Posterior cingulate gyrus (tissue), 11 donors: ENCODE results near the gene ZNF865.
A peak's percentile ranks its signal among the peaks of the same experiment; 100 is the strongest.

Experiments
- DNase-seq, 10 donors: peaks; one replicate each; pipeline versions ENCODE4 v3.0.0 to v3.0.0-alpha.2; 2020 to 2021; ENCODE audit warnings: mixed read lengths in 3 of 10
- intact Hi-C: fragments of 100-400 bp; cut with DNase I; formaldehyde crosslinking; loops from one replicate; pipeline ENCODE4 v1.15.1; 2023

ZNF865 gene

GRCh38 chr19:55642153-55643002, 36.9 kb downstream of the ZNF865 start:
- DNase-seq, result peak in 2 of 10 donors; percentile 76 to 85
- intact Hi-C loops, result no loop called here

GRCh38 chr19:55643003-55643886, 37.8 kb downstream of the ZNF865 start, which contains the start of gene ZNF581:
ZNF581 (plus strand) TSS chr19:55643649; CDS start chr19:55644572, 923 bp downstream.
- intact Hi-C loops, result no loop called here
- peak; percentile 55 to 96 (median 74) for DNase-seq

- intact Hi-C loops, result no loop called here
Observed at GRCh38 chr19:55643887-55644176, 38.4 kb downstream of the ZNF865 start.

GRCh38 chr19:55644191-55644833, 38.9 kb downstream of the ZNF865 start:
- intact Hi-C loops, result no loop called here
- peak in 2 of 10 donors; percentile 49 to 52 for DNase-seq

More at GRCh38 chr19:55643887-55644176, 38.4 kb downstream of the ZNF865 start:
- DNase-seq, result no peak

GRCh38 chr19:55644842-55645511, 39.5 kb downstream of the ZNF865 start:
- peak in 1 of 10 donors; percentile 74 for DNase-seq
- intact Hi-C loops, result no loop called here

GRCh38 chr19:55645512-55645881, 40.0 kb downstream of the ZNF865 start:
- intact Hi-C loops, result no loop called here
- peak in 2 of 10 donors; percentile 31 to 43 for DNase-seq

GRCh38 chr19:55646889-55647731, 41.7 kb downstream of the ZNF865 start:
- DNase-seq, result peak in 2 of 10 donors; percentile 32 to 42
- intact Hi-C loops, result no loop called here

- peak; percentile 58 to 97 (median 79) for DNase-seq
- intact Hi-C loops, result no loop called here
Observed at GRCh38 chr19:55647732-55648584, 42.5 kb downstream of the ZNF865 start, which contains the start of gene CCDC106. CCDC106 (plus strand) TSS chr19:55648212; CDS start chr19:55649047, 835 bp downstream.

GRCh38 chr19:55648585-55649267, 43.3 kb downstream of the ZNF865 start:
- DNase-seq, result peak in 2 of 10 donors; percentile 48 to 67
- intact Hi-C loops, result no loop called here

- intact Hi-C loops, result no loop called here
- DNase-seq, result peak in 2 of 10 donors; percentile 54 to 62
Observed at GRCh38 chr19:55649268-55650125, 44.0 kb downstream of the ZNF865 start.

GRCh38 chr19:55650126-55650557, 44.7 kb downstream of the ZNF865 start:
- intact Hi-C loops, result no loop called here
- peak in 2 of 10 donors; percentile 37 to 75 for DNase-seq

- intact Hi-C loops, result no loop called here
- peak in 1 of 10 donors; percentile 32 for DNase-seq
Observed at GRCh38 chr19:55650602-55651230, 45.3 kb downstream of the ZNF865 start.

GRCh38 chr19:55651236-55651635, 45.8 kb downstream of the ZNF865 start:
- DNase-seq, result peak in 2 of 10 donors; percentile 62
- intact Hi-C loops, result no loop called here

- DNase-seq, result peak in 1 of 10 donors; percentile 67
- intact Hi-C loops, result no loop called here
Observed at GRCh38 chr19:55652311-55653128, 47.1 kb downstream of the ZNF865 start.

GRCh38 chr19:55653651-55654322, 48.3 kb downstream of the ZNF865 start:
- DNase-seq, result peak; percentile 95 to 99 (median 97)
- intact Hi-C loops, result no loop called here
